Upper lobe of left lung (tissue), 6 donors: Measurements from ENCODE around the gene CREB3L4. TPM values are rescaled to one million over a fixed set of nuclear protein-coding genes. Genes with fewer than 3 reads are reported as not detected.
A peak's percentile ranks its signal among the peaks of the same experiment; 100 is the strongest.

Experiments
- ATAC-seq, 2 donors: fragments of 200-7000 bp; cut with Tn5 transposase; one replicate each; pipeline ENCODE4 v1.9.1; 2022; ENCODE audit warnings: mild to moderate bottlenecking in 2 of 2, moderate library complexity in 2 of 2; ENCODE audit not compliant: low FRiP score in 2 of 2
- DNase-seq, 2 donors: peaks; one replicate each; pipeline ENCODE4 v3.0.0-alpha.2; 2019 to 2020
- H3K27ac ChIP-seq, 4 donors: fragments of 200-600 bp; sonication (generic); one replicate each; pipeline ENCODE4 v1.5.1; 2016 to 2019
- H3K27me3 ChIP-seq, 4 donors: fragments of 200-600 bp; sonication (generic); one replicate each; pipeline ENCODE4 v1.5.1; 2017 to 2019
- H3K36me3 ChIP-seq, 4 donors: fragments of 200-600 bp; sonication (generic); one replicate each; pipeline ENCODE4 v1.5.1; 2016 to 2019
- H3K4me1 ChIP-seq, 4 donors: fragments of 200-600 bp; sonication (generic); one replicate each; pipeline ENCODE4 v1.5.1; 2018 to 2019
- H3K4me3 ChIP-seq, 4 donors: fragments of 200-600 bp; sonication (generic); one replicate each; pipeline ENCODE4 v1.5.1; 2017 to 2019; ENCODE audit warnings: mild to moderate bottlenecking in 2 of 4, moderate library complexity in 1 of 4
- H3K9me3 ChIP-seq, 4 donors: fragments of 200-600 bp; sonication (generic); one replicate each; pipeline ENCODE4 v1.5.1; 2018 to 2019
- CTCF ChIP-seq, 6 experiments: fragments of 450-650 bp in 4 of 6; fragments of 200-600 bp in 2 of 6; sonication (generic) in 2 of 6; IDR thresholded peaks; one replicate each; pipeline ENCODE4 v1.5.1; 2016 to 2019; ENCODE audit warnings: antibody characterized with exemption in 6 of 6
- EP300 ChIP-seq, 4 donors: sonication (generic); formaldehyde crosslinking; IDR thresholded peaks; one replicate each; pipeline ENCODE4 v1.5.1; 2017; ENCODE audit warnings: antibody characterized with exemption in 4 of 4, control low read depth in 2 of 4
- POLR2A ChIP-seq, 4 donors: fragments of 450-650 bp; IDR thresholded peaks; one replicate each; pipeline ENCODE4 v1.5.1; 2016 to 2017; ENCODE audit warnings: antibody characterized with exemption in 4 of 4, mild to moderate bottlenecking in 2 of 4
- POLR2AphosphoS5 ChIP-seq, 2 donors: sonication (generic); formaldehyde crosslinking; IDR thresholded peaks; one replicate each; pipeline ENCODE4 v1.5.1; 2017; ENCODE audit warnings: antibody characterized with exemption in 2 of 2
- WGBS, 2 donors: methylation state at CpG; one replicate each; pipeline ENCODE4 v1.1.5; 2017 to 2018; 5-methylcytosine and 5-hydroxymethylcytosine counted together
- total RNA-seq, 6 donors: library from RNA; depleted of rRNA in 4 of 6; stranded (reverse); fragments of >200 nt in 4 of 6; gene quantifications; one replicate each; pipeline versions ENCODE4 v1.1.0 to v1.2.1, GENCODE V29; 2016 to 2021
- donor health status: DM: no; HTN: no; CAD: no; lungs with moderate emphysema.
- donor health status: DM: no; HTN: yes; CAD: no; lungs with severe emphysema.

CREB3L4 gene
- total RNA-seq, 6 donors from 2014 or later = 4.7 to 17.4 (median 9.4) TPM

- 93 to 95% methylated on average over 30 to 31 of the region's 34 CpGs for WGBS, 2 donors
- Histone ChIP-seq H3K36me3 (peaks cover 13 to 71% (median 49%) of the 10 kb centered on the region in 4 donors), H3K9me3 (no peaks in the 10 kb centered on the region), H3K4me3 (no peak overlapping the region), H3K4me1 (peaks cover 20 to 28% (median 23%) of the 10 kb centered on the region in 4 donors), H3K27me3 (no peaks in the 10 kb centered on the region), H3K27ac (peak overlapping the region in 1 of 4 donors; percentile 7)
- TF ChIP-seq POLR2AphosphoS5 (IDR thresholded peaks at IDR 0.05) = no peak
- no peak for TF ChIP-seq CTCF (IDR thresholded peaks at IDR 0.05)
- DNase-seq (peak in 1 of 2 donors; percentile 71), ATAC-seq (no peak)
Measured at GRCh38 chr1:153941826-153942725, 25.6 kb upstream of the CREB3L4 start.

- peaks cover 10 to 68% (median 46%) of the 10 kb centered on the region in 4 donors for H3K36me3 ChIP-seq
- H3K9me3 ChIP-seq = no peaks in the 10 kb centered on the region
- WGBS, 2 donors = 33 to 84% methylated on average over 1 to 11 of the region's 11 CpGs
- H3K4me3 ChIP-seq = no peak overlapping the region
- TF ChIP-seq POLR2A (IDR thresholded peaks at IDR 0.05) (no peak), CTCF (IDR thresholded peaks at IDR 0.05) (no peak), POLR2AphosphoS5 (IDR thresholded peaks at IDR 0.05) (no peak), EP300 (IDR thresholded peaks at IDR 0.05) (no peak)
- peak overlapping the region in 1 of 4 donors; percentile 3 for H3K27ac ChIP-seq
- peaks cover 22 to 31% (median 28%) of the 10 kb centered on the region in 4 donors for H3K4me1 ChIP-seq
- DNase-seq = peak in 1 of 2 donors; percentile 63
- H3K27me3 ChIP-seq = no peaks in the 10 kb centered on the region
- ATAC-seq = no peak
Measured at GRCh38 chr1:153942766-153943549, 24.7 kb upstream of the CREB3L4 start.

- 75 to 84% methylated on average over 11 to 15 of the region's 15 CpGs for WGBS, 2 donors
- no peak for TF ChIP-seq EP300 (IDR thresholded peaks at IDR 0.05)
- no peak for TF ChIP-seq POLR2A (IDR thresholded peaks at IDR 0.05)
- no peak for TF ChIP-seq POLR2AphosphoS5 (IDR thresholded peaks at IDR 0.05)
- no peak for TF ChIP-seq CTCF (IDR thresholded peaks at IDR 0.05)
- peak overlapping the region; percentile 98 to 100 (median 98) for H3K27ac ChIP-seq
- no peaks in the 10 kb centered on the region for H3K9me3 ChIP-seq
- peak in 1 of 2 donors; percentile 77 for DNase-seq
- no peak for ATAC-seq
- peaks cover 22 to 31% (median 28%) of the 10 kb centered on the region in 4 donors for H3K4me1 ChIP-seq
- peak overlapping the region in 3 of 4 donors; percentile 97 to 99 (median 98) for H3K4me3 ChIP-seq
- no peaks in the 10 kb centered on the region for H3K27me3 ChIP-seq
- H3K36me3 ChIP-seq = peaks cover 10 to 68% (median 49%) of the 10 kb centered on the region in 4 donors
Measured at GRCh38 chr1:153944005-153944826, 23.5 kb upstream of the CREB3L4 start.

GRCh38 chr1:153944827-153945117 lies 22.9 kb upstream of the CREB3L4 start:
- H3K4me1 ChIP-seq = peaks cover 22 to 31% (median 28%) of the 10 kb centered on the region in 4 donors
- no peaks in the 10 kb centered on the region for H3K27me3 ChIP-seq
- peak overlapping the region in 3 of 4 donors; percentile 97 to 99 (median 98) for H3K4me3 ChIP-seq
- H3K9me3 ChIP-seq = no peaks in the 10 kb centered on the region
- ATAC-seq (no peak), DNase-seq (no peak)
- TF ChIP-seq POLR2A (IDR thresholded peaks at IDR 0.05) = no peak
- TF ChIP-seq CTCF (IDR thresholded peaks at IDR 0.05) = no peak
- no peak for TF ChIP-seq POLR2AphosphoS5 (IDR thresholded peaks at IDR 0.05)
- no peak for TF ChIP-seq EP300 (IDR thresholded peaks at IDR 0.05)
- H3K36me3 ChIP-seq = peaks cover 10 to 68% (median 49%) of the 10 kb centered on the region in 4 donors
- H3K27ac ChIP-seq = peak overlapping the region; percentile 98 to 100 (median 98)
- 28 to 49% methylated on average over 3 of the region's 3 CpGs for WGBS, 2 donors
